HCT116 (cell line): ENCODE results near the gene MAP2K5. TPM values are rescaled to one million over a fixed set of nuclear protein-coding genes. Genes with fewer than 3 reads are reported as not detected.

Source experiments
- ATAC-seq: fragments of 200-7000 bp; cut with Tn5 transposase; 2 replicates; pipeline ENCODE4 v1.9.1; 2020; ENCODE audit warnings: mild to moderate bottlenecking, moderate library complexity
- BruUV-seq: library from RNA; stranded (reverse); fragments of 400-500 nt; replicated peaks from 2 replicates; lab custom pipeline; 2021; lab: Mats Ljungman, UMichigan
- CTCF ChIA-PET: fragments of 300-600 bp; sonication (Branson Sonifier 250); formaldehyde crosslinking; loops from one replicate; lab custom pipeline; 2021; ENCODE audit warnings: antibody characterized with exemption; lab: Charles Lee
- POLR2A ChIA-PET: fragments of 300-600, 350-600 bp; sonication (Branson Sonifier 250); formaldehyde crosslinking; loops from one replicate; lab custom pipeline; 2021; ENCODE audit warnings: antibody characterized with exemption; lab: Charles Lee
- RAD21 ChIA-PET, 2 experiments: fragments of 300-600 bp; sonication (Branson Sonifier 250); formaldehyde crosslinking; loops; one replicate each; lab custom pipeline; 2023; ENCODE audit warnings: low total read pairs in 2 of 2; ENCODE audit not compliant: uncharacterized antibody in 2 of 2, unreplicated experiment in 2 of 2, low non-redundant PET in 1 of 2; lab: Charles Lee
- DNase-seq: peaks from one replicate; pipeline ENCODE4 v3.0.0-alpha.2; 2010; ENCODE audit warnings: low read depth, low spot score
- H2AFZ ChIP-seq: fragments of 200-600 bp; shearing (Covaris generic), sonication (generic); 2 replicates; pipeline ENCODE4 v1.6.1; 2017; ENCODE audit warnings: low read depth, mixed run types, mixed read lengths, antibody characterized with exemption, low read length; ENCODE audit not compliant: poor library complexity, severe bottlenecking
- H3K27ac ChIP-seq: 2 replicates; pipeline ENCODE4 v1.5.1; 2012; ENCODE audit warnings: low read depth, low read length
- H3K27me3 ChIP-seq: fragments of 200-600 bp; sonication (generic); 2 replicates; pipeline ENCODE4 v1.6.1; 2016; ENCODE audit warnings: mixed run types, low read length, mixed read lengths; ENCODE audit not compliant: insufficient read depth
- H3K36me3 ChIP-seq, 2 experiments: fragments of 200-500 bp in 1 of 2; fragments of 200-600 bp in 1 of 2; sonication (Bioruptor generic) in 1 of 2; sonication (generic) in 1 of 2; 2 replicates each; pipeline versions ENCODE4 v1.5.1 to v1.6.1; 2014 to 2016; ENCODE audit warnings: low read length in 2 of 2, inconsistent platforms in 1 of 2, mixed read lengths in 1 of 2, mixed run types in 1 of 2; ENCODE audit not compliant: insufficient read depth in 2 of 2, control insufficient read depth in 1 of 2
- H3K4me1 ChIP-seq, 2 experiments: fragments of 200-600 bp in 1 of 2; sonication (generic) in 1 of 2; 2 replicates each; pipeline versions ENCODE4 v1.5.1 to v1.6.1; 2012 to 2017; ENCODE audit warnings: low read length in 2 of 2, inconsistent platforms in 1 of 2, mild to moderate bottlenecking in 1 of 2, mixed read lengths in 1 of 2, mixed run types in 1 of 2, moderate library complexity in 1 of 2; ENCODE audit not compliant: insufficient read depth in 2 of 2, control insufficient read depth in 1 of 2
- H3K4me2 ChIP-seq: fragments of 200-600 bp; sonication (generic); 2 replicates; pipeline ENCODE4 v1.6.1; 2017; ENCODE audit warnings: mixed run types, low read length, mixed read lengths
- H3K4me3 ChIP-seq, 2 experiments: fragments of 200-600 bp in 1 of 2; sonication (generic) in 1 of 2; replicated peaks in 1 of 2; 2 replicates each; pipeline ENCODE4 v1.5.1; 2011 to 2016; ENCODE audit warnings: low read length in 2 of 2, control low read depth in 1 of 2, low read depth in 1 of 2, mild to moderate bottlenecking in 1 of 2, mixed read lengths in 1 of 2, mixed run types in 1 of 2
- H3K79me2 ChIP-seq: fragments of 200-600 bp; sonication (generic); 2 replicates; pipeline ENCODE4 v1.6.1; 2017; ENCODE audit warnings: mild to moderate bottlenecking, mixed run types, low read length, moderate library complexity, mixed read lengths; ENCODE audit not compliant: insufficient read depth
- H3K9ac ChIP-seq: fragments of 200-600 bp; sonication (generic); 2 replicates; pipeline ENCODE4 v1.6.1; 2016; ENCODE audit warnings: low read length, mixed read lengths
- H3K9me2 ChIP-seq: fragments of 200-600 bp; sonication (generic), shearing (Covaris generic); 2 replicates; pipeline ENCODE4 v1.6.1; 2017; ENCODE audit warnings: mixed run types, mild to moderate bottlenecking, moderate library complexity; ENCODE audit not compliant: insufficient read depth
- H3K9me3 ChIP-seq, 2 experiments: fragments of 200-500 bp in 1 of 2; fragments of 200-600 bp in 1 of 2; sonication (Bioruptor generic) in 1 of 2; sonication (generic) in 1 of 2; 2 replicates each; pipeline ENCODE4 v1.6.1; 2014 to 2017; ENCODE audit warnings: low read length in 2 of 2, mixed read lengths in 2 of 2, inconsistent platforms in 1 of 2, low read depth in 1 of 2, mild to moderate bottlenecking in 1 of 2, mixed run types in 1 of 2, moderate library complexity in 1 of 2; ENCODE audit not compliant: control insufficient read depth in 1 of 2, insufficient read depth in 1 of 2
- H4K20me1 ChIP-seq: fragments of 200-600 bp; sonication (generic), shearing (Covaris generic); 2 replicates; pipeline ENCODE4 v1.6.1; 2017; ENCODE audit warnings: mixed run types, mild to moderate bottlenecking, moderate library complexity; ENCODE audit not compliant: insufficient read depth
- ATF3 ChIP-seq: IDR thresholded peaks from 2 replicates; pipeline ENCODE4 v1.6.1; 2012
- CBX3 ChIP-seq: IDR thresholded peaks from 2 replicates; pipeline ENCODE4 v1.6.1; 2012; ENCODE audit warnings: low read depth
- CTCF ChIP-seq, 3 experiments: fragments of 200-600 bp in 1 of 3; sonication (generic) in 1 of 3; IDR thresholded peaks in 2 of 3; conservative IDR thresholded peaks in 1 of 3; 2 replicates each; pipeline ENCODE4 v1.5.1; 2012 to 2017; ENCODE audit warnings: low read depth in 2 of 3, low read length in 2 of 3, antibody characterized with exemption in 1 of 3, borderline replicate concordance in 1 of 3, control low read depth in 1 of 3, mild to moderate bottlenecking in 1 of 3, mixed read lengths in 1 of 3, mixed run types in 1 of 3, moderate library complexity in 1 of 3; ENCODE audit not compliant: insufficient read depth in 1 of 3
- EGR1 ChIP-seq: IDR thresholded peaks from 2 replicates; pipeline ENCODE4 v1.6.1; 2012; ENCODE audit warnings: low read depth
- ELF1 ChIP-seq: IDR thresholded peaks from 2 replicates; pipeline ENCODE4 v1.6.1; 2012; ENCODE audit warnings: low read depth, borderline replicate concordance
- EZH2phosphoT487 ChIP-seq: fragments of 200-600 bp; IDR thresholded peaks from 2 replicates; pipeline ENCODE4 v1.6.1; 2018; ENCODE audit warnings: antibody characterized with exemption, borderline replicate concordance
- JUND ChIP-seq: IDR thresholded peaks from 2 replicates; pipeline ENCODE4 v1.6.1; 2012
- POLR2A ChIP-seq: IDR thresholded peaks from 2 replicates; pipeline ENCODE4 v1.7.0; 2011; ENCODE audit warnings: borderline replicate concordance; ENCODE audit not compliant: insufficient read depth, insufficient read length; ENCODE audit errors: extremely low read depth
- RAD21 ChIP-seq: IDR thresholded peaks from 2 replicates; pipeline ENCODE4 v1.6.1; 2012; ENCODE audit warnings: low read depth, mild to moderate bottlenecking
- SIN3A ChIP-seq: IDR thresholded peaks from 2 replicates; pipeline ENCODE4 v1.6.1; 2012; ENCODE audit warnings: low read depth
- TCF7L2 ChIP-seq: IDR thresholded peaks from 2 replicates; pipeline ENCODE4 v1.7.0; 2011; ENCODE audit warnings: borderline replicate concordance, inconsistent platforms; ENCODE audit not compliant: insufficient read depth, insufficient read length; ENCODE audit errors: extremely low read depth
- YY1 ChIP-seq: IDR thresholded peaks from 2 replicates; pipeline ENCODE4 v1.6.1; 2011; ENCODE audit warnings: low read length, low read depth, moderate library complexity, mild to moderate bottlenecking; ENCODE audit not compliant: insufficient replicate concordance; ENCODE audit errors: extremely low read depth
- ZBTB33 ChIP-seq: IDR thresholded peaks from 2 replicates; pipeline ENCODE4 v1.6.1; 2011; ENCODE audit warnings: mild to moderate bottlenecking, low read length, moderate library complexity; ENCODE audit not compliant: insufficient replicate concordance; ENCODE audit errors: extremely low read depth
- ZFX ChIP-seq: fragments of 450-650 bp; IDR thresholded peaks from 2 replicates; pipeline ENCODE4 v1.6.1; 2017
- ZNF274 ChIP-seq: fragments of 200-500 bp; sonication (Bioruptor generic); IDR thresholded peaks from 2 replicates; pipeline ENCODE4 v1.6.1; 2014; ENCODE audit warnings: mild to moderate bottlenecking, low read depth, low read length, inconsistent platforms
- intact Hi-C: fragments of 100-400 bp; cut with micrococcal nuclease; formaldehyde crosslinking; loops from 2 replicates; pipeline ENCODE4 v1.10.0; 2022
- total RNA-seq: library from RNA; stranded (reverse); gene quantifications from one replicate; pipeline ENCODE4 v1.2.1, GENCODE V29; 2021; ENCODE audit not compliant: unreplicated experiment

The MAP2K5 gene
- total RNA-seq, 1 experiment from 2014 or later, result 15.6 TPM

GRCh38 chr15:67788986-67789385 is 246.5 kb downstream of the MAP2K5 start:
- Histone ChIP-seq H4K20me1 (no peaks in the 10 kb centered on the region), H3K27ac (no peak overlapping the region), H3K27me3 (no peaks in the 10 kb centered on the region), H3K36me3 (no peaks in the 10 kb centered on the region), H2AFZ (no peak overlapping the region), H3K9me2 (no peaks in the 10 kb centered on the region), H3K4me3 (no peak overlapping the region), H3K79me2 (no peaks in the 10 kb centered on the region), H3K9ac (no peak overlapping the region), H3K9me3 (no peaks in the 10 kb centered on the region)
- DNase-seq (no peak), ATAC-seq (no peak)
- no TSS peak for BruUV-seq
- ChIA-PET RAD21 (no interaction called here), POLR2A (no interaction called here), CTCF (no interaction called here)
- no peak for TF ChIP-seq ZFX
- no peak for TF ChIP-seq JUND
- no peak for TF ChIP-seq RAD21
- no peak for TF ChIP-seq ZBTB33
- no peak for TF ChIP-seq EZH2phosphoT487
- TF ChIP-seq ZNF274, result no peak
- no peak for TF ChIP-seq ATF3
- TF ChIP-seq CTCF (IDR thresholded peaks at IDR 0.05 in 2 of 3, conservative IDR thresholded peaks at IDR 0.05 in 1 of 3; ENCODE audit: borderline replicate concordance in 1 of 3, insufficient read depth in 1 of 3, low read depth in 2 of 3, low read length in 2 of 3), result no peak
- TF ChIP-seq EGR1, result no peak
- no peak for TF ChIP-seq POLR2A
- TF ChIP-seq TCF7L2, result no peak
- no peak for TF ChIP-seq SIN3A
- TF ChIP-seq ELF1, result no peak
- no peak for TF ChIP-seq YY1
- no peak for TF ChIP-seq CBX3
- TF ChIP-seq, all 23 proteins: peak for 0
- Histone ChIP-seq H3K4me2 (no peak overlapping the region), H3K4me1 (no peaks in the 10 kb centered on the region)
- intact Hi-C loops, result no loop called here
